Measurements from ENCODE around the gene ZSWIM8.
"Not testable (repeated sequence)": the region's sequence is repeated elsewhere in the genome, so short reads cannot be mapped to it uniquely, and the experiment has no call there.

The ZSWIM8 gene

DNA sequence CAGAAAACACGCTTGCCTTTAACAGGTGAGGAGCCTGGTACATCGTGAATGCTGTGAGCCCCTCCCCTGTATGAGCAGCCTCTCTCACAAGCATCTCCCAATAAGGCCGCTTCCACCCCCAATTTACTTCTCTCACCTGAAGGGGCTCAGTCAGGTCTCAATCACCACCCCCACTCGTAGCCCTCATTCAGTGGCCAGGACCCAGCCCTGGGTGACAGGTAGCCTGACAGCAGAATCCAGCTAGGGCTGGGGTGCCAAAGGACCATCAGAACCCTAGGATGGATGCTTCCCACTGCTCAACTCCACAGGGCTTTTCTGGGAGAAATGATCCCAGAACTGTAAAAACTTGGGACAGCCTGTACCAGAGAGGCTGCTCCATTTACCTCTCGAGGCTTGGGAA is 32.4 kb downstream of the ZSWIM8 start:
- no peak for DNase-seq

DNA sequence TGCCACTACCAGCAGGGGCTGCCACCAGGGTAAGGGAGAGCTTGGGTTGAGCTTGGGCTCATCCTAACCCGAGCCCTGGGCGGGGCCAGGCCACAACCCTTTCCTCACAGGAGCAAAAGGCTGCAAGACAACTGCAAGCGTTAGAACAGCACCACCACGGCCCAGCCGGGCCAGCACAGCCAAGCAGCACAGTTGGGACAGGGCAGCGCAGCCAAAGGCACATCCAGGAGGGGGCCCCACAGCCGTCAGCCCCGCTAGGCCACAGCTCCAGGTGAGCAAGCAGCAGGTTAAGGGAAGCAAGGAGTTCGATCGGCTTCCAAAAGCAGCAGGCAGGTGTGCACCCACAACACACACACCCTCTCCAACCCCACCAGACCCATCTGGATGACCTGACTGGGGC is 33.0 kb downstream of the ZSWIM8 start:
- no peak for DNase-seq

GRCh38 chr10:73819081-73819480 is 33.7 kb downstream of the ZSWIM8 start:
- no peak for DNase-seq

GRCh38 chr10:73819513-73820093 is 34.2 kb downstream of the ZSWIM8 start:
- DNase-seq: no peak

GRCh38 chr10:73823391-73823790 is 38.0 kb downstream of the ZSWIM8 start:
- DNase-seq: no peak

DNA sequence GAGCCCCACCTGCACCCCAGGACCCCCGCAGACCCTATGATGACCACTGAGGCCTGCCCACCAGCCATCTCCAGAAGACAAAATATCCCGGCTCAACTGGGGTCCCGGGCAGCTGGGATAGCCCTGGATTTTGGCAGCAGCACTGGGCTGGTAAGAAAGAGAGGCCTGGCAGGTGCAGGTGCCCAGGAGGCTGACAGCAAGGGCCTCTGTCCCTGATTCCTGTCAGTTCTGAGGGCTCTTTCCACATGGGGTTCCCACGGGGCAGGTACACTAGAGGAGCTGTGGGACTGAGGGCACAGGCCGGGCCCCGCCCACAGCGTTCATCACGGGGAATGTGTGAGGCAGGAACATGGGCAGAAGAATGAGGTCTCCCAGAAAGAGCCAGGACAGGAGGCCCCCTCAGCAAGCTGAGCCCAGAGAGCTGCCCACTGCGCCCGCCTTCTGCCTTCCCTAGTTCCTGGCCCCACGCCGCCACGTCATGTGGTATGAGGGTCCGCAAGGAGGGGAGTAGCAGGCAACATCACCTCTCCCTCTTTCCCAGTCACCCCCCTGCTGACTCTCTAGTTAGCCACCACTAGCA is 38.8 kb downstream of the ZSWIM8 start:
- DNase-seq: no peak

DNA sequence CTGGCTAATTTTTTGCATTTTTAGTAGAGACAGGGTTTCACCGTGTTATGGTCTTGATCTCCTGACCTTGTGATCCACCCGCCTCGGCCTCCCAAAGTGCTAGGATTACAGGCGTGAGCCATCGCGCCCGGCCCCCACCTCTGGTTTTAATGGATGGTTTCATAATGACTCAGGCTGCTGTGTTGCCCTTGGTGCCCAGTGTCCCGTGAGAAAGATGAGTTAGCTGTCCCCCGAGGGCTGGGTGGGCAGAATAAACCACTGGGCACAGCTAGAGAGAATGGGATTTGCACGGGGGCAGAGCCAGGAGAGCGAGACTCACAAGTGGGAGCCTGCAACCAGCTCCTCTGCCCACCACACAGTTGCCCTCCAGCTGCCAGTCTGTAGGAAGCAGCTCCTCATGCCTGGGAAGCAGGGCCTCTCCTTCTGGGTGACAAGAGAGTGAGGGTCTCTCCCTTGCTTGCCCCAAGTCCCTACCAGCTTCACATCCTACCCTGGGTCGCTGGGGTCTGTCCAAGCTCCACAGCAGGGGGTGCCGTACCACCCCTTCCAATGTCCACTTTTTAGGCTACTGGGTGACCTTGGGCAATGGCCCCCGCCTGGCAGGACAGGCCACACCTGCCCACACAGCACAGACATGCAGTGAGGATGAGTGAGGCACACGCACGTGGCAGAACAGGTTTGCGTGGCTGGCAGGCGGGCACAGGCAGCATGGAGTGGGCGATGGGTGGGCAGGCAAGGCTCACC is 42.1 kb downstream of the ZSWIM8 start:
- no peak for DNase-seq

DNA sequence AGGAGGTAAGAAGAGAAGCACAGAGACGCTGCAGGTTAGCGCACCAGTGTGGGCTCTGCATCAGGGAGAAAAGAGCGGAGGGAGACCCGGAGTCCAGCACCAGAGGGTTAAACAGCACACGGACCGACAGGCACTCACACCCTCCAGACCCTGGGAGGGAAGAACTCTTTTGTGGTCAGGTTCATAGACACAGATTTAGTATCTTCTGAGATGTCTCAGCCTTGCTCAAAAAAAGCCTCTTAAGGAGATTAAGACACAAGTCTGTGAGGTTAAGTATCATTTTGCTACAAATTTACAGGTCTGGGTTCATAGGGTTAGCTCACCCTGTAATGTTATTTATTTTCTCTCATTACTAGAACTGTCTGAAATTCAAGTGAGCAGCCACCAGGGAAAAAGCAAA is 42.8 kb downstream of the ZSWIM8 start:
- no peak for DNase-seq

GRCh38 chr10:73829090-73829489 is 43.7 kb downstream of the ZSWIM8 start:
- DNase-seq: not testable (repeated sequence)

- no peak for DNase-seq
These were observed 51.1 kb downstream of the ZSWIM8 start for GRCh38 chr10:73836427-73836980.

DNA sequence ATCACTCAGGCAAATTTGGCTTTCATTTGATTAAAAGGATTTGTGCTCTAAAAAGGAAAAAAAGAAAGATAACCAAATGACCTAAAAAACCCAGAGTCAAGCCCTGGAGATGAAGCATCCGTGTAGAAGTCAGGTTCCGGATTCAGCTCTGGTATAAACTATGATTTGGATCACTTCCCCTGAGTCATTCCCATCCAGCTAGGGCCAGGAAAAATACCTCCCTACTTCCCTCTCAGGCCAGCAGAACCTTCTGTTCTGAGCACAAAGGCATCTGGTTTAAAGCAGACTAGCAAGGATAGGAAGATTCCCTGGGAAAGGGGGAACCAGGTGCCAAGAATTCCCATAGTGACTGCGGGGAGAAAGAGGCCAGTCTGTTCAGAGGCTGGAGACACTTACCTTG is 51.7 kb downstream of the ZSWIM8 start:
- no peak for DNase-seq

DNA sequence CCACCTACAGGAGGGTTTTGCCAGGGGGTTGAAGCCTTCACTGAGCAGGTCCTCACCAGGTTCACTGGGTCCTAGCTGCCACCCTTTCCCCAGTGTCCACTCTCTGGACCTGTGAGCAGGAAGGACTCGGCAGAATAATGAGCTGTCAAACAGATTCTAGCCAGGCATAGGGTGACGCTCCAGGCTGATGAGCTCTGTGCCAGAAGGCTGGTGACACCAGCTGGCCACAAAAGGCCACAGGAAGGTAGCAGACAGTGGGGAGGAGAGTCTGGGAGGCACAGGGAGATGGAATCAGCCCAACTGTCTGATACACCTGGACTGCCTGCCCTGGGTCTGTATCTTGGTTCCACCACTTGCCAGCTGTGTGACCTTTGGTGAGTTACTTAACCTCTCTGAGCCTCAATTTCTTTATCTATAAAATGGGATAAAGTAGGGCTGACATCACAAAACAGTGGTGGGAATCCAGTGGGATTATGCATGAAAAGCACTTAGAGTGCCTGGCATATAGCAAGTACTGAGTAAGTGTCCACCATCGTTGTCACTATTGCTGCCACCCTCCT is 52.7 kb downstream of the ZSWIM8 start:
- DNase-seq: no peak

DNA sequence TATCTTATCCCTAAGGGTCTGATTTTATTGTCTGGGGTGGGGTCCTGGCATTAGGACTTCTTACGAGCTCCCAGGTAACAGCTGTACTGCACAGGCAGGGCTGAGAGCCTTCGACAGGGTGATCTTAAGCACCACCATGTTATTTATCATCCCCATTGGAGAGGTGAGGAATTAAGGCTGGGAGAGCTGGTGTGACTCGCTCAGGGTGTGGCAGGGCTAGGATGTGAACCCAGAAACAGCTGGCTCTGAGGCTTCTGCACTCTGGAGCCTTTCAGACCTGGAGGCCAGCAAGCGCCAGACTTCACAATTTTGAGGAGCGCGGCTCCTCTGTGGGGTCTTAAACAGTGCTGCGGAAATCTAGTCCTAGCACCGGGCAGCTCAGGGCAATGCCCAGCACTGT is 53.4 kb downstream of the ZSWIM8 start:
- no peak for DNase-seq

GRCh38 chr10:73839276-73839966 is 54.0 kb downstream of the ZSWIM8 start:
- DNase-seq: no peak

GRCh38 chr10:73840056-73840402 is 54.6 kb downstream of the ZSWIM8 start:
- no peak for DNase-seq

GRCh38 chr10:73840403-73841060 is 55.1 kb downstream of the ZSWIM8 start:
- DNase-seq: no peak

DNA sequence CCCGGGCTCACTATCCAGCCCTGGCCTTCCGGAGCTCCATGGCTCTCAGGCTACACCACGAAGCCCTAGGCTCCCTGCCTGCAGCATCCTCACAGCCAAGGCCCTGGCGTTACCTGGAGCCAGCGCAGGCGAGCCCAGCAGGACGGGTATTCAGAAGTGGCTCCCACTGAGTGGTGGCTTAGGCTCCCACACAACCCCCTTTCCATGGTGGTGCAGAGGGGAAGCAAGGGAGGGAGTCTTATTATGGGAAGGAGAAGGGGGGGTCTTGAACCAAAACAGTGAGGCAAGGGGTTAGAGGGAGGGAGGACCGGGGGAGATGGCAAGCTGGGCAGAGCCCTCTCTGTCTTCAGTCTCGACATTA is 55.6 kb downstream of the ZSWIM8 start:
- no peak for DNase-seq

GRCh38 chr10:73841526-73842285 is 56.3 kb downstream of the ZSWIM8 start:
- no peak for DNase-seq

DNA sequence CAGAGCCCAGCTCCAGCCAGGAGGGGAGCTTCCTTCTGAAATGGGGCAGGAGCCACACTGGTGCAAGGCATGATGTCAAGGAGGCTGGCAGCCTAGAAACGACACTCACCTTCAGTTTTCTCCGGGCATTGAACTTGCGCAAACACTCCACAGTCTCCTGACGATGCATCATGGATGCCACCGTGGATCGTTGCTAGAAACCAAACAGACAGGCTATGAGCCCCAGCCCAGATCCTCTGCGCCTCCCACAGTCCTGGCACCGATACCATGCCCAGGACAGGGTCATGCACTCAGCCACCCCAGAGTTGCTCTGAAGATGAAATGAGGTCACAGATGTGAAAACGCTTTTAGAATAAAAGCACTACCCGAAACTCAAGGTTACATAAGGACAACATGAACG is 56.9 kb downstream of the ZSWIM8 start:
- DNase-seq: no peak

GRCh38 chr10:73843261-73843660 is 57.9 kb downstream of the ZSWIM8 start:
- no peak for DNase-seq

- no peak for DNase-seq
These were observed 61.6 kb downstream of the ZSWIM8 start for GRCh38 chr10:73847031-73847430.

- no peak for DNase-seq
These were observed 63.5 kb downstream of the ZSWIM8 start for GRCh38 chr10:73848821-73849489.

All from NCI-H1436 treated with DMSO at 0.1 percent for 48 hours (cell line).